Naive B cell (primary cell): ENCODE data around the gene TSTD1. TPM values are rescaled to one million over a fixed set of nuclear protein-coding genes. Genes with fewer than 3 reads are reported as not detected.
"Not testable (repeated sequence)": the region's sequence is repeated elsewhere in the genome, so short reads cannot be mapped to it uniquely, and the experiment has no call there.

Source experiments
- ATAC-seq, 2 donors: fragments of 150-1000 bp; cut with Tn5 transposase; 2 replicates each; pipeline ENCODE4 v1.10.0; 2021; ENCODE audit warnings: low read depth in 2 of 2, mild to moderate bottlenecking in 2 of 2, moderate library complexity in 2 of 2
- DNase-seq: peaks from one replicate; pipeline ENCODE4 v3.0.0; 2022
- H3K27ac Mint-ChIP-seq, 6 donors: one replicate each; pipeline ENCODE4 v1.8.0; 2020 to 2022; ENCODE audit warnings: mild to moderate bottlenecking in 6 of 6, mixed read lengths in 6 of 6, moderate library complexity in 5 of 6, inconsistent platforms in 2 of 6
- H3K27me3 Mint-ChIP-seq, 3 donors: one replicate each; pipeline ENCODE4 v1.8.0; 2021 to 2022; ENCODE audit warnings: mixed read lengths in 3 of 3, mild to moderate bottlenecking in 1 of 3
- H3K36me3 Mint-ChIP-seq, 2 donors: one replicate each; pipeline ENCODE4 v1.8.0; 2020 to 2022; ENCODE audit warnings: mixed read lengths in 2 of 2, inconsistent platforms in 1 of 2, mild to moderate bottlenecking in 1 of 2
- H3K4me1 Mint-ChIP-seq, 3 donors: one replicate each; pipeline ENCODE4 v1.8.0; 2020 to 2022; ENCODE audit warnings: mixed read lengths in 3 of 3, inconsistent platforms in 1 of 3, mild to moderate bottlenecking in 1 of 3, moderate library complexity in 1 of 3
- H3K4me3 Mint-ChIP-seq, 8 donors: one replicate each; pipeline ENCODE4 v1.8.0; 2020 to 2022; ENCODE audit warnings: mild to moderate bottlenecking in 8 of 8, mixed read lengths in 8 of 8, moderate library complexity in 8 of 8, inconsistent platforms in 2 of 8
- H3K9me3 Mint-ChIP-seq, 7 donors: one replicate each; pipeline ENCODE4 v1.8.0; 2020 to 2022; ENCODE audit warnings: mixed read lengths in 7 of 7, mild to moderate bottlenecking in 5 of 7, inconsistent platforms in 2 of 7, moderate library complexity in 1 of 7
- polyA plus RNA-seq, 6 donors: library from polyadenylated mRNA; unstranded; fragments of 300-500 nt; fragmentation: Illumina TruSeq; gene quantifications; one replicate each; pipeline ENCODE4 v1.2.3, GENCODE V29; 2021; ENCODE audit warnings: low read depth in 6 of 6

The TSTD1 gene
- polyA plus RNA-seq, 6 donors from 2014 or later = 477 to 790 (median 657) TPM

GRCh38 chr1:161039546-161039945 is 782 bp upstream of the TSTD1 start:
- Mint-ChIP-seq H3K27ac (peak overlapping the region in 5 of 6 donors; percentile 78 to 93 (median 90)), H3K27me3 (no peaks in the 10 kb centered on the region), H3K9me3 (peaks cover 0 to 1% (median 0%) of the 10 kb centered on the region in 7 donors), H3K4me1 (peaks cover 32 to 75% (median 47%) of the 10 kb centered on the region in 3 donors), H3K36me3 (peaks cover 5 to 23% of the 10 kb centered on the region in 2 donors), H3K4me3 (peak overlapping the region; percentile 49 to 90 (median 68))
- ATAC-seq = no peak
- DNase-seq = no peak

- H3K27me3 Mint-ChIP-seq = no peaks in the 10 kb centered on the region
- H3K36me3 Mint-ChIP-seq = peaks cover 5 to 23% of the 10 kb centered on the region in 2 donors
- peaks cover 0 to 1% (median 0%) of the 10 kb centered on the region in 7 donors for H3K9me3 Mint-ChIP-seq
- ATAC-seq (no peak), DNase-seq (no peak)
- H3K27ac Mint-ChIP-seq = peak overlapping the region; percentile 65 to 98 (median 96)
- H3K4me1 Mint-ChIP-seq = peaks cover 28 to 73% (median 43%) of the 10 kb centered on the region in 3 donors
- peak overlapping the region; percentile 87 to 95 (median 94) for H3K4me3 Mint-ChIP-seq
Measured at GRCh38 chr1:161039154-161039545, 386 bp upstream of the TSTD1 start.

GRCh38 chr1:161037661-161038522 is 872 bp downstream of the TSTD1 start:
- Mint-ChIP-seq H3K4me1 (peaks cover 28 to 64% (median 45%) of the 10 kb centered on the region in 3 donors), H3K4me3 (peak overlapping the region; percentile 87 to 95 (median 94)), H3K27ac (peak overlapping the region; percentile 82 to 98 (median 93)), H3K9me3 (peaks cover 0 to 1% (median 0%) of the 10 kb centered on the region in 7 donors), H3K27me3 (no peaks in the 10 kb centered on the region), H3K36me3 (peaks cover 5 to 23% of the 10 kb centered on the region in 2 donors)
- DNase-seq (no peak), ATAC-seq (no peak)

GRCh38 chr1:161033751-161034150 is 5.0 kb downstream of the TSTD1 start:
- Mint-ChIP-seq H3K27me3 (no peaks in the 10 kb centered on the region), H3K27ac (no peak overlapping the region), H3K4me1 (peaks cover 12 to 43% (median 36%) of the 10 kb centered on the region in 3 donors), H3K9me3 (peaks cover 0 to under 1% (median 0%) of the 10 kb centered on the region in 7 donors), H3K36me3 (no peaks in the 10 kb centered on the region), H3K4me3 (peak overlapping the region in 2 of 8 donors; percentile 25 to 52)
- ATAC-seq = no peak
- DNase-seq = no peak

- ATAC-seq (no peak), DNase-seq (no peak)
- Mint-ChIP-seq H3K9me3 (no peaks in the 10 kb centered on the region), H3K4me1 (peaks cover 10 to 32% (median 25%) of the 10 kb centered on the region in 3 donors), H3K27me3 (no peaks in the 10 kb centered on the region), H3K36me3 (no peaks in the 10 kb centered on the region), H3K4me3 (no peak overlapping the region), H3K27ac (peak overlapping the region in 1 of 6 donors; percentile 17)
Measured at GRCh38 chr1:161032409-161032808, 6.4 kb downstream of the TSTD1 start.

GRCh38 chr1:161031874-161032273 is 6.9 kb downstream of the TSTD1 start:
- H3K4me3 Mint-ChIP-seq = peak overlapping the region in 1 of 8 donors; percentile 79
- ATAC-seq (no peak), DNase-seq (no peak)
- peaks cover 10 to 27% (median 20%) of the 10 kb centered on the region in 3 donors for H3K4me1 Mint-ChIP-seq
- H3K9me3 Mint-ChIP-seq = peaks cover 0 to 5% (median 4%) of the 10 kb centered on the region in 7 donors
- no peaks in the 10 kb centered on the region for H3K27me3 Mint-ChIP-seq
- H3K27ac Mint-ChIP-seq = peak overlapping the region in 2 of 6 donors; percentile 29 to 63
- H3K36me3 Mint-ChIP-seq = peaks cover 4 to 5% of the 10 kb centered on the region in 2 donors

GRCh38 chr1:161029466-161029865 is 9.3 kb downstream of the TSTD1 start:
- H3K4me3 Mint-ChIP-seq, H3K36me3 Mint-ChIP-seq, H3K27ac Mint-ChIP-seq, H3K9me3 Mint-ChIP-seq, H3K27me3 Mint-ChIP-seq, DNase-seq, ATAC-seq: not testable (repeated sequence)
- peaks cover 15 to 27% (median 18%) of the 10 kb centered on the region in 3 donors for H3K4me1 Mint-ChIP-seq

GRCh38 chr1:161026954-161027353 is 11.8 kb downstream of the TSTD1 start:
- ATAC-seq, DNase-seq, H3K27me3 Mint-ChIP-seq, H3K36me3 Mint-ChIP-seq, H3K4me3 Mint-ChIP-seq, H3K9me3 Mint-ChIP-seq: not testable (repeated sequence)
- Mint-ChIP-seq H3K4me1 (peaks cover 6 to 18% (median 17%) of the 10 kb centered on the region in 3 donors), H3K27ac (peak overlapping the region in 2 of 6 donors; percentile 54 to 65)

- H3K36me3 Mint-ChIP-seq, H3K27me3 Mint-ChIP-seq, H3K9me3 Mint-ChIP-seq, DNase-seq, ATAC-seq: not testable (repeated sequence)
- peak overlapping the region in 3 of 6 donors; percentile 63 to 87 (median 67) for H3K27ac Mint-ChIP-seq
- peaks cover 31 to 37% (median 36%) of the 10 kb centered on the region in 3 donors for H3K4me1 Mint-ChIP-seq
- H3K4me3 Mint-ChIP-seq = peak overlapping the region in 6 of 8 donors; percentile 56 to 93 (median 76)
Measured at GRCh38 chr1:161022432-161022831, 16.3 kb downstream of the TSTD1 start.

- ATAC-seq = no peak
- Mint-ChIP-seq H3K9me3 (peaks cover 0 to 3% (median 2%) of the 10 kb centered on the region in 7 donors), H3K4me1 (peaks cover 31 to 37% (median 36%) of the 10 kb centered on the region in 3 donors), H3K4me3 (peak overlapping the region; percentile 87 to 96 (median 92)), H3K27ac (peak overlapping the region in 4 of 6 donors; percentile 91 to 98 (median 95)), H3K27me3 (no peaks in the 10 kb centered on the region), H3K36me3 (peaks cover 3 to 4% of the 10 kb centered on the region in 2 donors)
- DNase-seq = no peak
Measured at GRCh38 chr1:161021970-161022353, 16.8 kb downstream of the TSTD1 start.

- Mint-ChIP-seq H3K27ac (peak overlapping the region; percentile 91 to 98 (median 95)), H3K4me1 (peaks cover 31 to 37% (median 36%) of the 10 kb centered on the region in 3 donors), H3K4me3 (peak overlapping the region; percentile 87 to 96 (median 92)), H3K9me3 (peaks cover 0 to 1% (median 0%) of the 10 kb centered on the region in 7 donors), H3K36me3 (no peaks in the 10 kb centered on the region), H3K27me3 (no peaks in the 10 kb centered on the region)
- ATAC-seq = peak; percentile 93 to 94
- peak; percentile 88 for DNase-seq
Measured at GRCh38 chr1:161021165-161021969, 17.4 kb downstream of the TSTD1 start.

GRCh38 chr1:161020509-161021164 is 18.1 kb downstream of the TSTD1 start, which contains the start of gene F11R:
TSS of gene F11R (minus strand) at chr1:161021152. CDS start at chr1:161021073, 79 bp downstream.
- Mint-ChIP-seq H3K27me3 (no peaks in the 10 kb centered on the region), H3K4me3 (peak within 1 kb of the TSS; percentile 87 to 96 (median 92)), H3K4me1 (peaks cover 31 to 37% (median 36%) of the 10 kb centered on the region in 3 donors), H3K36me3 (no peaks in the 10 kb centered on the region), H3K27ac (peak within 1 kb of the TSS; percentile 91 to 98 (median 95)), H3K9me3 (peaks cover 0 to 1% (median 0%) of the 10 kb centered on the region in 7 donors)
- peak; percentile 39 to 40 for ATAC-seq
- DNase-seq = no peak
